Stimulated activated CD4-positive, alpha-beta T cell treated with anti-CD3 and anti-CD28 coated beads, TNF-alpha, amount 100 ng/mL, for 1 hour (primary cell): Measurements from ENCODE around the gene MBNL1.
"Not testable (repeated sequence)": the region's sequence is repeated elsewhere in the genome, so short reads cannot be mapped to it uniquely, and the experiment has no call there.

Experiments
- DNase-seq, 3 donors: peaks; one replicate each; pipeline ENCODE4 v3.0.0-alpha.2; 2020; ENCODE audit warnings: low read depth in 3 of 3, low spot score in 1 of 3

Gene MBNL1

GRCh38 chr3:152396867-152397266 is 128.1 kb downstream of the MBNL1 start:
- no peak for DNase-seq

GRCh38 chr3:152397348-152397747 is 128.6 kb downstream of the MBNL1 start:
- not testable (repeated sequence) for DNase-seq

- DNase-seq, result no peak
These were observed 129.8 kb downstream of the MBNL1 start for GRCh38 chr3:152398495-152398894.

GRCh38 chr3:152399374-152399773 is 130.6 kb downstream of the MBNL1 start:
- DNase-seq, result no peak

GRCh38 chr3:152400887-152401286 is 132.2 kb downstream of the MBNL1 start:
- DNase-seq, result no peak

GRCh38 chr3:152402695-152403451 is 134.1 kb downstream of the MBNL1 start:
- no peak for DNase-seq

GRCh38 chr3:152403632-152404066 is 134.9 kb downstream of the MBNL1 start:
- no peak for DNase-seq

GRCh38 chr3:152404976-152405375 is 136.2 kb downstream of the MBNL1 start:
- DNase-seq, result no peak

- no peak for DNase-seq
These were observed 137.4 kb downstream of the MBNL1 start for GRCh38 chr3:152405915-152406802.

- DNase-seq, result no peak
These were observed 144.5 kb downstream of the MBNL1 start for GRCh38 chr3:152413240-152413639.

GRCh38 chr3:152416808-152417580 is 148.3 kb downstream of the MBNL1 start:
- DNase-seq, result no peak

- no peak for DNase-seq
These were observed 151.0 kb downstream of the MBNL1 start for GRCh38 chr3:152419748-152420147.

GRCh38 chr3:152421162-152421561 is 152.4 kb downstream of the MBNL1 start:
- DNase-seq, result no peak

- no peak for DNase-seq
These were observed 157.7 kb downstream of the MBNL1 start for GRCh38 chr3:152426393-152426792.

- no peak for DNase-seq
These were observed 159.8 kb downstream of the MBNL1 start for GRCh38 chr3:152428577-152428976.

- DNase-seq, result no peak
These were observed 161.7 kb downstream of the MBNL1 start for GRCh38 chr3:152430223-152431002.

GRCh38 chr3:152434142-152434541 is 165.4 kb downstream of the MBNL1 start:
- DNase-seq, result no peak

- DNase-seq, result not testable (repeated sequence)
These were observed 166.5 kb downstream of the MBNL1 start for GRCh38 chr3:152435210-152435609.

- DNase-seq, result no peak
These were observed 168.2 kb downstream of the MBNL1 start for GRCh38 chr3:152436707-152437590.

- DNase-seq, result no peak
These were observed 169.5 kb downstream of the MBNL1 start for GRCh38 chr3:152438181-152438580.
